Measurements from ENCODE around the gene GAA. TPM values are rescaled to one million over a fixed set of nuclear protein-coding genes. Genes with fewer than 3 reads are reported as not detected.
"Not testable (repeated sequence)": the region's sequence is repeated elsewhere in the genome, so short reads cannot be mapped to it uniquely, and the experiment has no call there.

The GAA gene
- total RNA-seq, 2 experiments from 2014 or later = 18.1 to 22.3 TPM

GRCh38 chr17:80087346-80088265 lies 13.8 kb upstream of the GAA start:
- Mint-ChIP-seq H3K27me3 (ENCODE audit: low read depth) (no peaks in the 10 kb centered on the region), H3K9me3 (ENCODE audit: insufficient read depth) (no peaks in the 10 kb centered on the region), H3K27ac (no peak overlapping the region), H3K4me3 (no peak overlapping the region), H3K4me1 (ENCODE audit: low read depth) (peaks cover 3% of the 10 kb centered on the region), H3K36me3 (ENCODE audit: low read depth) (no peaks in the 10 kb centered on the region)
- DNase-seq = no peak
- no peak for ATAC-seq
- ChIA-PET POLR2A (no interaction called here), CTCF (interaction anchor here (1.1 to 3.8 kb wide), 2 partner anchors 14 to 78 kb away, joined by 3 to 26 read pairs; partner anchors contain the start of gene GAA)

GRCh38 chr17:80089762-80090161 lies 11.6 kb upstream of the GAA start:
- Mint-ChIP-seq H3K27me3 (ENCODE audit: low read depth) (peaks cover 2% of the 10 kb centered on the region), H3K27ac (no peak overlapping the region), H3K9me3 (ENCODE audit: insufficient read depth) (no peaks in the 10 kb centered on the region), H3K36me3 (ENCODE audit: low read depth) (no peaks in the 10 kb centered on the region), H3K4me3 (no peak overlapping the region), H3K4me1 (ENCODE audit: low read depth) (no peaks in the 10 kb centered on the region)
- POLR2A ChIA-PET = no interaction called here
- no peak for ATAC-seq
- CTCF ChIA-PET = interaction anchor here (3.8 kb wide), 1 partner anchor 12 kb away, joined by 26 read pairs; the partner anchor contains the start of gene GAA
- no peak for DNase-seq

GRCh38 chr17:80090164-80090563 lies 11.2 kb upstream of the GAA start:
- H3K9me3 Mint-ChIP-seq (ENCODE audit: insufficient read depth); H3K4me3 Mint-ChIP-seq; H3K4me1 Mint-ChIP-seq (ENCODE audit: low read depth); ATAC-seq; DNase-seq; H3K27me3 Mint-ChIP-seq (ENCODE audit: low read depth); POLR2A ChIA-PET; H3K36me3 Mint-ChIP-seq (ENCODE audit: low read depth); H3K27ac Mint-ChIP-seq: not testable (repeated sequence)
- CTCF ChIA-PET = interaction anchor here (1.9 kb wide), 1 partner anchor 11 kb away, joined by 5 read pairs; the partner anchor contains the start of gene GAA

- Mint-ChIP-seq H3K9me3 (ENCODE audit: insufficient read depth) (no peaks in the 10 kb centered on the region), H3K36me3 (ENCODE audit: low read depth) (no peaks in the 10 kb centered on the region), H3K27ac (no peak overlapping the region), H3K27me3 (ENCODE audit: low read depth) (peaks cover 5% of the 10 kb centered on the region), H3K4me3 (no peak overlapping the region), H3K4me1 (ENCODE audit: low read depth) (no peaks in the 10 kb centered on the region)
- no peak for DNase-seq
- POLR2A ChIA-PET = interaction anchor here (0.6 kb wide), 1 partner anchor 585 kb away, joined by 3 read pairs; no protein-coding TSS in a partner anchor
- ATAC-seq = no peak
- CTCF ChIA-PET = interaction anchor here (1.6 to 1.9 kb wide), 2 partner anchors 8 to 10 kb away, joined by 5 read pairs; partner anchors contain the start of gene GAA
Observed at GRCh38 chr17:80091376-80091775, 10.0 kb upstream of the GAA start.

GRCh38 chr17:80092959-80093358 lies 8.4 kb upstream of the GAA start:
- Mint-ChIP-seq H3K4me1 (ENCODE audit: low read depth) (no peaks in the 10 kb centered on the region), H3K9me3 (ENCODE audit: insufficient read depth) (no peaks in the 10 kb centered on the region), H3K36me3 (ENCODE audit: low read depth) (no peaks in the 10 kb centered on the region), H3K27me3 (ENCODE audit: low read depth) (peaks cover 5% of the 10 kb centered on the region), H3K27ac (no peak overlapping the region), H3K4me3 (no peak overlapping the region)
- DNase-seq (no peak), ATAC-seq (no peak)
- ChIA-PET POLR2A (no interaction called here), CTCF (interaction anchor here (1.6 to 2.2 kb wide), 2 partner anchors 9 to 10 kb away, joined by 5 to 13 read pairs; partner anchors contain the start of gene GAA)

- Mint-ChIP-seq H3K27ac (no peak overlapping the region), H3K4me3 (no peak overlapping the region)
Observed at GRCh38 chr17:80095038-80095843, 6.1 kb upstream of the GAA start.

GRCh38 chr17:80095844-80096475 lies 5.4 kb upstream of the GAA start:
- DNase-seq (no peak), ATAC-seq (no peak)
- Mint-ChIP-seq H3K27me3 (ENCODE audit: low read depth) (peaks cover 11% of the 10 kb centered on the region), H3K9me3 (ENCODE audit: insufficient read depth) (no peaks in the 10 kb centered on the region), H3K27ac (no peak overlapping the region), H3K4me1 (ENCODE audit: low read depth) (peaks cover 17% of the 10 kb centered on the region), H3K4me3 (no peak overlapping the region), H3K36me3 (ENCODE audit: low read depth) (no peaks in the 10 kb centered on the region)
- POLR2A ChIA-PET = no interaction called here
- CTCF ChIA-PET = no interaction called here

More at GRCh38 chr17:80095038-80095843, 6.1 kb upstream of the GAA start:
- peaks cover 9% of the 10 kb centered on the region for H3K4me1 Mint-ChIP-seq (ENCODE audit: low read depth)
- peaks cover 9% of the 10 kb centered on the region for H3K27me3 Mint-ChIP-seq (ENCODE audit: low read depth)
- DNase-seq = no peak
- ATAC-seq = no peak
- no peaks in the 10 kb centered on the region for H3K9me3 Mint-ChIP-seq (ENCODE audit: insufficient read depth)
- ChIA-PET POLR2A (no interaction called here), CTCF (no interaction called here)
- no peaks in the 10 kb centered on the region for H3K36me3 Mint-ChIP-seq (ENCODE audit: low read depth)

- Mint-ChIP-seq H3K36me3 (ENCODE audit: low read depth) (no peaks in the 10 kb centered on the region), H3K9me3 (ENCODE audit: insufficient read depth) (no peaks in the 10 kb centered on the region), H3K27me3 (ENCODE audit: low read depth) (peaks cover 11% of the 10 kb centered on the region), H3K27ac (no peak overlapping the region), H3K4me3 (no peak overlapping the region), H3K4me1 (ENCODE audit: low read depth) (peaks cover 17% of the 10 kb centered on the region)
- no peak for ATAC-seq
- ChIA-PET POLR2A (no interaction called here), CTCF (no interaction called here)
- no peak for DNase-seq
Observed at GRCh38 chr17:80096561-80097021, 4.8 kb upstream of the GAA start.

- Mint-ChIP-seq H3K9me3 (ENCODE audit: insufficient read depth) (no peaks in the 10 kb centered on the region), H3K4me1 (ENCODE audit: low read depth) (peaks cover 20% of the 10 kb centered on the region), H3K4me3 (no peak overlapping the region), H3K36me3 (ENCODE audit: low read depth) (no peaks in the 10 kb centered on the region), H3K27ac (no peak overlapping the region), H3K27me3 (ENCODE audit: low read depth) (peaks cover 11% of the 10 kb centered on the region)
- POLR2A ChIA-PET = no interaction called here
- CTCF ChIA-PET = no interaction called here
- no peak for ATAC-seq
- no peak for DNase-seq
Observed at GRCh38 chr17:80097127-80097621, 4.2 kb upstream of the GAA start.

- peaks cover 11% of the 10 kb centered on the region for H3K27me3 Mint-ChIP-seq (ENCODE audit: low read depth)
- no peak overlapping the region for H3K4me3 Mint-ChIP-seq
- no peaks in the 10 kb centered on the region for H3K36me3 Mint-ChIP-seq (ENCODE audit: low read depth)
- no peaks in the 10 kb centered on the region for H3K9me3 Mint-ChIP-seq (ENCODE audit: insufficient read depth)
- ATAC-seq (no peak), DNase-seq (no peak)
- ChIA-PET CTCF (interaction anchor here (3.4 kb wide), 1 partner anchor 16 kb away, joined by 20 read pairs; no protein-coding TSS in a partner anchor), POLR2A (no interaction called here)
- H3K27ac Mint-ChIP-seq = no peak overlapping the region
- peaks cover 26% of the 10 kb centered on the region for H3K4me1 Mint-ChIP-seq (ENCODE audit: low read depth)
Observed at GRCh38 chr17:80097844-80098691, 3.3 kb upstream of the GAA start.
